H1 (cell line): ENCODE data around the gene UNC79. TPM values are rescaled to one million over a fixed set of nuclear protein-coding genes. Genes with fewer than 3 reads are reported as not detected.

Experiments
- CREB1 ChIP-seq: IDR thresholded peaks from 2 replicates; pipeline ENCODE4 v1.6.1; 2012; ENCODE audit warnings: inconsistent platforms
- EZH2 ChIP-seq: fragments of 200-600 bp; sonication (generic); IDR thresholded peaks from 2 replicates; pipeline ENCODE4 v1.7.1; 2012; ENCODE audit warnings: low read depth, mild to moderate bottlenecking, moderate library complexity, low read length, inconsistent platforms; ENCODE audit not compliant: severe bottlenecking
- GABPA ChIP-seq: IDR thresholded peaks from 2 replicates; pipeline ENCODE4 v1.6.1; 2011; ENCODE audit warnings: mild to moderate bottlenecking, low read length, moderate library complexity, borderline replicate concordance; ENCODE audit not compliant: insufficient read depth
- HDAC6 ChIP-seq: IDR thresholded peaks from one replicate; pipeline ENCODE4 v1.7.1; 2012; ENCODE audit warnings: low read depth, mild to moderate bottlenecking, inconsistent platforms, low read length, moderate library complexity
- JUN ChIP-seq: IDR thresholded peaks from 2 replicates; pipeline ENCODE4 v1.6.1; 2011; ENCODE audit warnings: low read depth, mild to moderate bottlenecking, improper control_type of control experiment, low read length
- KDM4A ChIP-seq: IDR thresholded peaks from one replicate; pipeline ENCODE4 v1.7.1; 2012; ENCODE audit warnings: low read depth, mild to moderate bottlenecking, moderate library complexity, low read length, inconsistent platforms; ENCODE audit not compliant: severe bottlenecking
- RNF2 ChIP-seq: fragments of 200-900, 300-1000 bp; sonication (generic); IDR thresholded peaks from 2 replicates; pipeline ENCODE4 v1.7.1; 2016; ENCODE audit warnings: borderline replicate concordance, low read depth, mild to moderate bottlenecking, antibody characterized with exemption, low read length; ENCODE audit not compliant: poor library complexity, severe bottlenecking; ENCODE audit errors: missing control alignments
- SRF ChIP-seq: IDR thresholded peaks from 2 replicates; pipeline ENCODE4 v1.6.1; 2011; ENCODE audit warnings: mild to moderate bottlenecking, low read depth, low read length, moderate library complexity
- TAF1 ChIP-seq: IDR thresholded peaks from 2 replicates; pipeline ENCODE4 v1.6.1; 2011; ENCODE audit warnings: mild to moderate bottlenecking, low read depth, low read length
- polyA plus RNA-seq, 7 experiments: library from polyadenylated mRNA; depleted of rRNA in 3 of 7; stranded (reverse) in 5 of 7; unstranded in 2 of 7; fragments of >200 nt in 5 of 7; fragments of 200-250 nt in 2 of 7; gene quantifications; 1 replicate in 5 of 7; 2 replicates in 1 of 7; 4 replicates in 1 of 7; pipeline versions ENCODE4 v1.2.1 to v1.2.3, GENCODE V29; 2011 to 2013; ENCODE audit warnings: missing spikeins in 2 of 7, mixed read lengths in 2 of 7
- total RNA-seq: library from RNA; stranded (reverse); fragmentation: NEBNext Ultra II Directional; extraction: Animal tissue kit (Norgen Biotek cat#: 25700); gene quantifications from 2 replicates; pipeline ENCODE4 v1.2.1, GENCODE V29; 2021
- TF ChIP-seq, protein P1 (sequence below): fragments of 300-600 bp; sonication (generic); IDR thresholded peaks from 2 replicates; pipeline ENCODE4 v1.7.1; 2012; ENCODE audit warnings: low read length, moderate library complexity, mild to moderate bottlenecking, inconsistent platforms; ENCODE audit not compliant: insufficient replicate concordance
- TF ChIP-seq, protein P2 (sequence below): IDR thresholded peaks from 2 replicates; pipeline ENCODE4 v1.6.1; 2011; ENCODE audit warnings: low read depth, mild to moderate bottlenecking, low read length; ENCODE audit not compliant: insufficient read depth

Gene UNC79
- total and polyA plus RNA-seq, 2 of the 8 experiments (the other 6 are each of a cell fraction or from before 2014, with no cell fraction given), result 1.8 to 2.3 TPM

DNA sequence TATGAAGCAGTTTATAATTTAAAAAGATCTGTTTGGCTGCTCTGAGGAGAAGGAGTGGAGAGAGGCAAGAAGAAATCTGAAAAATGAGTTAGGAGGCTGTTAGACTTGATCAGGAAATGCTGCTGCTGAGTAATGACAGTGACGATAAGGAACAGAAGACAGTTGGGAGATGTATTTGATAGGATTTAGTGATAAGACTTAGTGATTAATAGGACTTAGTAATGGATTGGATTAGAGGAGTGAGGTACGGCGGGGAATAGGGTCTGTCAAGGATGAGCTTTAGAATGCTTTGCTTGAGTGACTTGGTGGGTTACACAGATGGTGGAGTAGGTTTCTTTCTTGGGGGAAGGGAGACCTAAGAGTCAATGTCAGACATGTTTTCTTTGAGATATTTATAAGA, 31.7 kb downstream of the UNC79 start (continued):
- TF ChIP-seq, protein P1, sequence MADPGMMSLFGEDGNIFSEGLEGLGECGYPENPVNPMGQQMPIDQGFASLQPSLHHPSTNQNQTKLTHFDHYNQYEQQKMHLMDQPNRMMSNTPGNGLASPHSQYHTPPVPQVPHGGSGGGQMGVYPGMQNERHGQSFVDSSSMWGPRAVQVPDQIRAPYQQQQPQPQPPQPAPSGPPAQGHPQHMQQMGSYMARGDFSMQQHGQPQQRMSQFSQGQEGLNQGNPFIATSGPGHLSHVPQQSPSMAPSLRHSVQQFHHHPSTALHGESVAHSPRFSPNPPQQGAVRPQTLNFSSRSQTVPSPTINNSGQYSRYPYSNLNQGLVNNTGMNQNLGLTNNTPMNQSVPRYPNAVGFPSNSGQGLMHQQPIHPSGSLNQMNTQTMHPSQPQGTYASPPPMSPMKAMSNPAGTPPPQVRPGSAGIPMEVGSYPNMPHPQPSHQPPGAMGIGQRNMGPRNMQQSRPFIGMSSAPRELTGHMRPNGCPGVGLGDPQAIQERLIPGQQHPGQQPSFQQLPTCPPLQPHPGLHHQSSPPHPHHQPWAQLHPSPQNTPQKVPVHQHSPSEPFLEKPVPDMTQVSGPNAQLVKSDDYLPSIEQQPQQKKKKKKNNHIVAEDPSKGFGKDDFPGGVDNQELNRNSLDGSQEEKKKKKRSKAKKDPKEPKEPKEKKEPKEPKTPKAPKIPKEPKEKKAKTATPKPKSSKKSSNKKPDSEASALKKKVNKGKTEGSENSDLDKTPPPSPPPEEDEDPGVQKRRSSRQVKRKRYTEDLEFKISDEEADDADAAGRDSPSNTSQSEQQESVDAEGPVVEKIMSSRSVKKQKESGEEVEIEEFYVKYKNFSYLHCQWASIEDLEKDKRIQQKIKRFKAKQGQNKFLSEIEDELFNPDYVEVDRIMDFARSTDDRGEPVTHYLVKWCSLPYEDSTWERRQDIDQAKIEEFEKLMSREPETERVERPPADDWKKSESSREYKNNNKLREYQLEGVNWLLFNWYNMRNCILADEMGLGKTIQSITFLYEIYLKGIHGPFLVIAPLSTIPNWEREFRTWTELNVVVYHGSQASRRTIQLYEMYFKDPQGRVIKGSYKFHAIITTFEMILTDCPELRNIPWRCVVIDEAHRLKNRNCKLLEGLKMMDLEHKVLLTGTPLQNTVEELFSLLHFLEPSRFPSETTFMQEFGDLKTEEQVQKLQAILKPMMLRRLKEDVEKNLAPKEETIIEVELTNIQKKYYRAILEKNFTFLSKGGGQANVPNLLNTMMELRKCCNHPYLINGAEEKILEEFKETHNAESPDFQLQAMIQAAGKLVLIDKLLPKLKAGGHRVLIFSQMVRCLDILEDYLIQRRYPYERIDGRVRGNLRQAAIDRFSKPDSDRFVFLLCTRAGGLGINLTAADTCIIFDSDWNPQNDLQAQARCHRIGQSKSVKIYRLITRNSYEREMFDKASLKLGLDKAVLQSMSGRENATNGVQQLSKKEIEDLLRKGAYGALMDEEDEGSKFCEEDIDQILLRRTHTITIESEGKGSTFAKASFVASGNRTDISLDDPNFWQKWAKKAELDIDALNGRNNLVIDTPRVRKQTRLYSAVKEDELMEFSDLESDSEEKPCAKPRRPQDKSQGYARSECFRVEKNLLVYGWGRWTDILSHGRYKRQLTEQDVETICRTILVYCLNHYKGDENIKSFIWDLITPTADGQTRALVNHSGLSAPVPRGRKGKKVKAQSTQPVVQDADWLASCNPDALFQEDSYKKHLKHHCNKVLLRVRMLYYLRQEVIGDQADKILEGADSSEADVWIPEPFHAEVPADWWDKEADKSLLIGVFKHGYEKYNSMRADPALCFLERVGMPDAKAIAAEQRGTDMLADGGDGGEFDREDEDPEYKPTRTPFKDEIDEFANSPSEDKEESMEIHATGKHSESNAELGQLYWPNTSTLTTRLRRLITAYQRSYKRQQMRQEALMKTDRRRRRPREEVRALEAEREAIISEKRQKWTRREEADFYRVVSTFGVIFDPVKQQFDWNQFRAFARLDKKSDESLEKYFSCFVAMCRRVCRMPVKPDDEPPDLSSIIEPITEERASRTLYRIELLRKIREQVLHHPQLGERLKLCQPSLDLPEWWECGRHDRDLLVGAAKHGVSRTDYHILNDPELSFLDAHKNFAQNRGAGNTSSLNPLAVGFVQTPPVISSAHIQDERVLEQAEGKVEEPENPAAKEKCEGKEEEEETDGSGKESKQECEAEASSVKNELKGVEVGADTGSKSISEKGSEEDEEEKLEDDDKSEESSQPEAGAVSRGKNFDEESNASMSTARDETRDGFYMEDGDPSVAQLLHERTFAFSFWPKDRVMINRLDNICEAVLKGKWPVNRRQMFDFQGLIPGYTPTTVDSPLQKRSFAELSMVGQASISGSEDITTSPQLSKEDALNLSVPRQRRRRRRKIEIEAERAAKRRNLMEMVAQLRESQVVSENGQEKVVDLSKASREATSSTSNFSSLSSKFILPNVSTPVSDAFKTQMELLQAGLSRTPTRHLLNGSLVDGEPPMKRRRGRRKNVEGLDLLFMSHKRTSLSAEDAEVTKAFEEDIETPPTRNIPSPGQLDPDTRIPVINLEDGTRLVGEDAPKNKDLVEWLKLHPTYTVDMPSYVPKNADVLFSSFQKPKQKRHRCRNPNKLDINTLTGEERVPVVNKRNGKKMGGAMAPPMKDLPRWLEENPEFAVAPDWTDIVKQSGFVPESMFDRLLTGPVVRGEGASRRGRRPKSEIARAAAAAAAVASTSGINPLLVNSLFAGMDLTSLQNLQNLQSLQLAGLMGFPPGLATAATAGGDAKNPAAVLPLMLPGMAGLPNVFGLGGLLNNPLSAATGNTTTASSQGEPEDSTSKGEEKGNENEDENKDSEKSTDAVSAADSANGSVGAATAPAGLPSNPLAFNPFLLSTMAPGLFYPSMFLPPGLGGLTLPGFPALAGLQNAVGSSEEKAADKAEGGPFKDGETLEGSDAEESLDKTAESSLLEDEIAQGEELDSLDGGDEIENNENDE, result no peak
- TF ChIP-seq KDM4A (no peak), CREB1 (no peak), JUN (no peak), SRF (no peak), TAF1 (no peak), GABPA (no peak), EZH2 (no peak), HDAC6 (no peak), RNF2 (no peak)
- TF ChIP-seq, protein P2, sequence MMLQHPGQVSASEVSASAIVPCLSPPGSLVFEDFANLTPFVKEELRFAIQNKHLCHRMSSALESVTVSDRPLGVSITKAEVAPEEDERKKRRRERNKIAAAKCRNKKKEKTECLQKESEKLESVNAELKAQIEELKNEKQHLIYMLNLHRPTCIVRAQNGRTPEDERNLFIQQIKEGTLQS, result no peak
